Islet of Langerhans (tissue), 1 donor: Measurements from ENCODE around the gene LRIT3.

Source experiments
- FAIRE-seq: peaks from one replicate; lab custom pipeline; 2011; peaks lifted over from hg19 to GRCh38; lab: Jason Lieb, UNC

The LRIT3 gene

GRCh38 chr4:109847896-109848442 lies at the start of gene LRIT3:
TSS of gene LRIT3 (plus strand) at chr4:109848107. CDS start at chr4:109848202, 95 bp downstream.
- FAIRE-seq = no peak

GRCh38 chr4:109798866-109799265 lies 49.0 kb upstream of the LRIT3 start:
- no peak for FAIRE-seq

- peak; percentile 13 for FAIRE-seq
Measured at GRCh38 chr4:109801099-109801789, 46.7 kb upstream of the LRIT3 start.

- FAIRE-seq = peak; percentile 89
Measured at GRCh38 chr4:109801895-109802319, 46.0 kb upstream of the LRIT3 start, which contains the start of gene CFI. TSS of gene CFI (minus strand) at chr4:109801999. CDS start at chr4:109801971, 28 bp downstream.

- peak; percentile 82 for FAIRE-seq
Measured at GRCh38 chr4:109803924-109804571, 43.9 kb upstream of the LRIT3 start.

GRCh38 chr4:109809655-109810054 lies 38.3 kb upstream of the LRIT3 start:
- no peak for FAIRE-seq

GRCh38 chr4:109810552-109811387 lies 37.1 kb upstream of the LRIT3 start:
- FAIRE-seq = no peak

- no peak for FAIRE-seq
Measured at GRCh38 chr4:109811707-109812106, 36.2 kb upstream of the LRIT3 start.

GRCh38 chr4:109815151-109816081 lies 32.5 kb upstream of the LRIT3 start, which contains the start of gene GAR1:
TSS of gene GAR1 (plus strand) at chr4:109815762. CDS start at chr4:109816165, 403 bp downstream.
- peak; percentile 92 for FAIRE-seq

GRCh38 chr4:109816082-109816442 lies 31.8 kb upstream of the LRIT3 start:
- no peak for FAIRE-seq

GRCh38 chr4:109816894-109817293 lies 31.0 kb upstream of the LRIT3 start:
- FAIRE-seq = no peak

- FAIRE-seq = no peak
Measured at GRCh38 chr4:109818268-109818667, 29.6 kb upstream of the LRIT3 start.

- FAIRE-seq = no peak
Measured at GRCh38 chr4:109820563-109820962, 27.3 kb upstream of the LRIT3 start.

- FAIRE-seq = no peak
Measured at GRCh38 chr4:109821185-109821584, 26.7 kb upstream of the LRIT3 start.

- peak; percentile 92 for FAIRE-seq
Measured at GRCh38 chr4:109826719-109827118, 21.2 kb upstream of the LRIT3 start.

GRCh38 chr4:109827672-109828071 lies 20.2 kb upstream of the LRIT3 start, which contains the start of gene RRH:
TSS of gene RRH (plus strand) at chr4:109827972. CDS start at chr4:109828028, 56 bp downstream.
- FAIRE-seq = no peak

- no peak for FAIRE-seq
Measured at GRCh38 chr4:109833756-109834155, 14.2 kb upstream of the LRIT3 start.

- no peak for FAIRE-seq
Measured at GRCh38 chr4:109836985-109837384, 10.9 kb upstream of the LRIT3 start.

- FAIRE-seq = no peak
Measured at GRCh38 chr4:109846395-109847098, 1.4 kb upstream of the LRIT3 start.

GRCh38 chr4:109848501-109848900 lies 594 bp downstream of the LRIT3 start:
- FAIRE-seq = no peak

GRCh38 chr4:109850601-109851000 lies 2.7 kb downstream of the LRIT3 start:
- no peak for FAIRE-seq
